NCI-H2081 (cell line): Measurements from ENCODE around the gene R3HDM2.
"Not testable (repeated sequence)": the region's sequence is repeated elsewhere in the genome, so short reads cannot be mapped to it uniquely, and the experiment has no call there.

ENCODE experiments used
- DNase-seq, 2 experiments: peaks; one replicate each; lab custom pipeline; 2025; lab: John Stamatoyannopoulos, UW

The R3HDM2 gene

DNA sequence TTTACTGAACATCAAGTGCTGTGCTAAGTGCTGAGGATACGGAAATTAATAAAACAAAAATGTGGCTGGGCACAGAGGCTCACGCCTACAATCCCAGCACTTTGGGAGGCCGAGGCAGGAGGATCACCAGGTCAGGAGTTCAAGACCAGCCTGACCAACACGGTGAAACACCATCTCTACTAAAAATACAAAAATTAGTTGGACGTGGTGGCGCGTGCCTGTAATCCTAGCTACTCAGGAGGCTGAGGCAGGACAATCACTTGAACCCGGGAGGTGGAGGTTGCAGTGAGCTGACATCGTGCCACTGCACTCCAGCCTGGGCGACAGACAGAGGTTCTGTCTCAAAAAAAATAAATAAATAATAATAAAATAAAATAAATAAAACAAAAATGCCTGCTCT, 3.9 kb downstream of the R3HDM2 start:
- not testable (repeated sequence) for DNase-seq

DNA sequence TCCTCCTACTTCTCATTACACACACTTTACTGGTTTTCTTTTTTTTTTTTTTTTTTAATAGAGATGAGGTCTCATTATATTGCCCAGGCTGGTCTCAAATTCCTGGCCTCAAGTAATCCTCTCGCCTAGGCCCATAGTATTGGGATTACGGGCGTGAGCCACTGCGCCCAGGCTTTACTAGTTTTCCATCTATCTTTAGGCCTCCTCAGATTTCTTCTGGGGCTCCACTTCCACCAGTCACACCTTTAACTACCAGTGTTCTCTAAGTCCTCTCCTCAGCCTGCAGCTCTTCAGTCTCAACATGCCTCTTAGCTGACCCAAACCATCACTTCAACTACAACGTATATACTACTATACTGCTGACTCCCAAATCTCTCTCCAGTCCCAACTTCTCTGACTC, 10.4 kb downstream of the R3HDM2 start:
- no peak for DNase-seq

DNA sequence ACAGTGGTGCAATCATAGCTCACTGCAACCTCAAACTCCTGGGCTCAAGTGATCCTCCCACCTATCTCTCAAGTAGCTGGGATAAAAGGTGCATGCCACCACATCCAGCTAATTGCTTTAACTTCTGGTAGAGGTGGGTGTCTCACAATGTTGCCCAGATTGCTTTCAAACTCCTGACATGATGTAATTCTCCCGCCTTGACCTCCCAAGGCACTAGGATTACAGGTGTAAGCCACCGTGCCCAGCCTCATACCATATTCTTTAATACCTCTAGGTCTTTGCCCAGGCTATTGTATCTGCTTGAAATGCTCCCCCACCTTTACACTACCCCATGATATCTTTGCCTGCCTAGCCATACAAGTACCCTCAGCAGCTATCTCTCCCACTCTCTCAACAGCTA, 11.3 kb downstream of the R3HDM2 start:
- no peak for DNase-seq

DNA sequence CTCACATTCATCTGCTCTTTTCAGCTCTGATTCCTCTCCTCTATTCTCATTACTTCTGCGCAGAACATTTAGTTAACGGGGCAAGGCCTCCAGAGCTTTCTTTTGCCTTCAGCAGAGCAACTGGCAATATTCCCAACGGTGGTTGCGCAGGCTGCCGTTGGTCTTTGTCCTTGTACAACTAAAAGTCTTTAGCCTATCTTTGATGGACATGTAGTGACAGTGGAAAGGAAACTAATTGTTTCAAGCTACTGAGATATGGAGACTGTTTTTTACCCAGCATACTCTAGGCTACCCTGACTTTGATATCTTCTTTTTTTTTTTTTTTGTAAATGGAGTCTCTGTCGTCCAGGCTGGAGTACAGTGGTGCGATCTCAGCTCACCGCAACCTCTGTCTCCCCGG, 12.6 kb downstream of the R3HDM2 start:
- no peak for DNase-seq

DNA sequence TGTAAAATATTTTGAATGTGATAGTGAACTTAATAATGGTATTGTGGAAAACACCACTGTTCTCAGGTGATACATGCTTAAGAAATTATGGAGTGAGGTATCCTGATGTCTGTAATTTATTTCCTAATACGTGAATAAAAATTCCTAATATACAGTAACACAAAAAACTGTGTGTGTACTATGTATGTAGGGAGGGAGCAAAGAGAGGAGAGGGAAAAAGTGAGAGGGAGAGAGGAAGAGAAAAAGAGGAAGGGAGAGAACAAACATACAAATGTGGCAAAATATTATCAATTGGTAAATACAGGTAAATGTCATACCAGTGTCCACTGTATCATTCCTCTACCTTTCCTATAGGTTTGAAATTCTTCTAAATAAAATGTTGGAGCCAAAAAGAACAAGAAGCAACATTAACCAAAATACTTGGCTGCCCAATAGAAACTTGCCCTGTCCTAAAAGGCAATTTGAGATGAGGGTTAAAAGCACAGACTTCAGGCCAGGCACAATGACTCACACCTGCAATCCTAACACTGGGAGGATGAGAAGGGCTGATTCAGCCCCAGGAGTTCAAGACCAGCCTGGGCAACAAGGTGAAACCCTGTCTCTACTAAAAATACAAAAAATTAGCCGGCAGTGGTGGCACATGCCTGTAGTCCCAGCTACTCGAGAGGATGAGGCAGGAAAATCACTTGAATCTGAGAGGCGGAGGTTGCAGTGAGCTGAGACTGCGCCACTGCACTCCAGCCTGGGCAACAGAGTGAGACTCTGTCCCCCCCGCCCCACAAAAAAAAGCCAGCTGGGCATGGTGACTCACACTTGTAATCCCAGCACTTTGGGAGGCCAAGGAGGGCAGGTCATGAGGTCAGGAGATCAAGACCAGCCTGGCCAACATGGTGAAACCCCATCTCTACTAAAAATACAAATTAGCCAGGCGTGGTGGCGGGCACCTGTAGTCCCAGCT, 14.5 kb downstream of the R3HDM2 start:
- no peak for DNase-seq

DNA sequence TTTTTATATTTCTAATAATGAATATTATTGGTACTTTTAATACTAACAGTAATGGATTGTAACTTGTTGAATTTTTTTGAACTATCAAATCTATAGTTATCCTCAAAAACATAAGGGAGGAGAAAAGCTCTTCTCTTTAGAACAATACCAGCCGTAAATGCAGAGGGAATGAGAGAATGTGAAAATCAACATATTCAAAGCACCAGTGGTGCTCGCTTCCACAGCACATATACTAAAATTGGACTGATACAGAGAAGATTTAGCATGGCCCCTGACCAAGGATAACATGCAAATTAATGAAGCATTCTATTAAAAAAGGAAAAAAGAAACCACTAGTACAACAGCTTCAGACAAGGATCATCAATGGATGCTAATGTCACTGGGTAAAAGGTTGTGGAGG, 15.8 kb downstream of the R3HDM2 start:
- no peak for DNase-seq

DNA sequence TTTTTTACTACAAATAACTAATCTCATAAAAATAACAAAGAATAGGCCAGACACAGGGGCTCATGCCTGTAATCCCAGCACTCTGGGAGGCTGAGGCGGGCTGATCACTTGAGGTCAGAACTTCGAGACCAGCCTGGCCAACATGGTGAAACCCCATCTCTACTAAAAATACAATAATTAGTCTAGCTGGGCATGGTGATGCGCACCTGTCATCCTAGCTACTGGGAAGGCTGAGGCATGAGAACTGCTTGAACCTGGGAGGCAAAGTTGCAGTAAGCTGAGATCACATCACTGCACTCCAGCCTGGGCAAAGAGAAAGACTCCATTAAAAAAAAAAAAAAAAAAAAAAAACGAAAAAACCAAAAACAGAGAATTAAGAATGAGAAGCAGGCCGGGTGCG, 16.7 kb downstream of the R3HDM2 start:
- DNase-seq: not testable (repeated sequence)

DNA sequence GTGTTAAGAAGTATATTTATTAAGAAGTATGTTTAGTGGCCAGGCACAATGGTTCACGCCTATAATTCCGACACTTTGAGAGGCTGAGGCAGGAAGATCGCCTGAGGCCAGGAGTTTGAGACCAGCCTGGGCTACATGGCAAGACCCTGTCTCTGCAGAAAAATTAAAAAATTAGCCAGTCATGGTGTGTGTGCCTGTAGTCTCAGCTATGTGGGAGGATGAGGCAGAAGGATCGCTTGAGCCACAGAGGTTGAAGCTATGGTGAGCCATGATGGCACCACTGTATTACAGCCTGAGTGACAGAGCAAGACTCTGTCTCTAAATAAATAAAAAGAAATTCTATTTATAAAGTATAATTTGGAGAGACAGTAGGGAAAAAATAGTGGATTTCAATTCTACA, 20.3 kb downstream of the R3HDM2 start:
- no peak for DNase-seq

DNA sequence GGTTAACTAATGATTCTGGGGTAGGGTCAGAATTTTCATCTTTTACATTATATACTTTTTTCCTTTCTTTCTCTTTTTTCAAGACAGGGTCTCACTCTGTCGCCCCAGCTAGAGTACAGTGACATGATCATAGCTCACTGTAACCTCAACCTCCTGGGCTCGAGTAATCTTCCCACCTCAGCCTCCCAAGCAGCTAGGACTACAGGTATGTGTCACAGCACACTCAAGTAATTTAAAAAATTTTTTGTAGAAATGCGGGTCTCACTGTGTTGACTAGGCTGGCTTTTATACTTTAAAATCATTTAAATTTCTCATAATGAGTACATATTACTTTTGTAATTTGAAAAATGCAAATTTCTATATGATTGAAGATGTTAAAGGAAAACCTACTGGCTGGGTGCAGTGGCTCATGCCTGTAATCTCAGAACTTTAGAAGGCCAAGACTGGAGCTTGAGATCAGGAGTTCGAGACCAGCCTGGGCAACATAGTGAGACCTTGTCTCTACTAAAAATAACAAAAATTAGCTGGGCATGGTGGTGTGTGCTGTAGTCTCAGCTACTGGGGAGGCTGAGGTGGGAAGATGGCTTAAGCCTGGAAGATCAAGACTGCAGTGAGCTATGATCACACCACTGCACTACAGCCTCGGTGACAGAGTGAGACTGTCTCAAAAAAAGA, 25.7 kb downstream of the R3HDM2 start:
- DNase-seq: no peak

DNA sequence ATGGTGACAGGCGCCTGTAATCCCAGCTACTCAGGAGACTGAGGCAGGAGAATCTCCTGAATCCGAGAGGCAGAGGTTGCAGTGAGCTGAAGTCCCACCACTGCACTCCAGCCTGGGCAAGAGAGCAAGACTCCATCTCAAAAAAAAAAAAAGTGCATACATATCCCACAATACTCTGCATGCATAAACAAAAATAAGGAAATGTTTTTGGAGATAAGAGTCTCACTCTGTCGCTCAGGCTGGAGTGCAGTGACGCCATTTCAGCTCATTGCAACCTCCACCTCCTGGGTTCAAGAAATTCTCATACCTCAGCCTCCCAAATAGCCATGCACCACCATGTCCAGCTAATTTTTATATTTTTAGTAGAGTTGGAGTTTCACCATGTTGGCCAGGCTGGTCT, 28.7 kb downstream of the R3HDM2 start:
- DNase-seq: not testable (repeated sequence)

DNA sequence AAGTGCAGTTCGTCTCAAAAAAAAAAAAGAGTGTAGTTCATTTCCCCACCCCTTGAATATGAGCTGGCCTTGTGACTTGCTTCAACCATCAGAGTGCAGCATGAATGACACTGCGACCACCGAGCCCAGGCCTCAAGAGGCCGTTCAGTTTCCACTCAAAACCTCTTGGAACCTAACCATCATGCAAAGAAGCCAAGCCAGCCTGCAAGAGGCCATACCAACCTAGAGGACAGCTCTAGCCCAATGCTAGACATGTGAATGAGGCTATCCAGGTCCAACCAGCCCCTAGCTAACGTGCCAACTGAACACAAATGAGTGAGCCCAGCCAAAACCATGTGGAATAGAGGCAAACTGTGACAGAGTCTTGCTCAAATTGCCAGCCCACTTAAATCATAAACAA, 29.7 kb downstream of the R3HDM2 start:
- DNase-seq: no peak

DNA sequence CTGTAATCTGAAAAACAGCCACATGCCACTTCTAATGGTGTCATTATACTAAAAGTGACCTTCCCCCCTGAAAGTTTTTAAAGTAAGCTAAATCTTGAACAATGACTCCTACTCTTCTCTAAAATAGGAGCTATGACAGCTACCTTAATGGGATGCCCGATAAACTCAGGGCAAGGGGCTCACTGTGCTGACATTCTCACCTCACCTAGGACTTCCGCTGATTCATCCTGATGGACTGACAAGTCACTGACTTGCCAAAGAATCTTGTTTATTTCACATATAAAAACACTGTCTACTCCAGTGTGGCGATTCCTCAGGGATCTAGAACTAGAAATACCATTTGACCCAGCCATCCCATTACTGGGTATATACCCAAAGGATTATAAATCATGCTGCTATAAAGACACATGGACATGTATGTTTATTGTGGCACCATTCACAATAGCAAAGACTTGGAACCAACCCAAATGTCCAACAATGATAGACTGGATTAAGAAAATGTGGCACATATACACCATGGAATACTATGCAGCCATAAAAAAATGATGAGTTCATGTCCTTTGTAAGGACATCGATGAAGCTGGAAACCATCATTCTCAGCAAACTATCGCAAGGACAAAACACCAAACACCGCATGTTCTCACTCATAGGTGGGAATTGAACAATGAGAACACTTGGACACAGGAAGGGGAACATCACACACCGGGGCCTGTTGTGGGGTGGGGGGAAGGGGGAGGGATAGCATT, 31.0 kb downstream of the R3HDM2 start:
- DNase-seq: not testable (repeated sequence)

DNA sequence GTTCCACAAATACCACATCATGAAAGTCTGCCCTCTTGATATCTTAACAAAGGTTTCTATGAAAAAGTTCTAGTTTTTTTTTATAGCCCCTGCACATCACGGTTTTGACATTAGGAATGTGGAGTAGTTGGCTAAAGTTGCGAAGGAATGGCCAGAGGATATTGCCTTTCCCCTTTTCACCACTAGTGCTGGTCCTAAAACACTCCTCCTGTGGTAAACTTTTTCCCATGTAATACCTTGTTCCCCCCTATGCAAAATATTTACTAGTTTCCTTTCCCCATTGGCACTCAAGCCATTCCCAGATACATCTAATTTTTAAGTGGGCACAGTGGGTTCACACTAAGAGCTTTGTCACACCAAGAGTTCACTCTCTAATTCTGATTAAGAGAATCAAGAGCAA, 33.4 kb downstream of the R3HDM2 start:
- no peak for DNase-seq

DNA sequence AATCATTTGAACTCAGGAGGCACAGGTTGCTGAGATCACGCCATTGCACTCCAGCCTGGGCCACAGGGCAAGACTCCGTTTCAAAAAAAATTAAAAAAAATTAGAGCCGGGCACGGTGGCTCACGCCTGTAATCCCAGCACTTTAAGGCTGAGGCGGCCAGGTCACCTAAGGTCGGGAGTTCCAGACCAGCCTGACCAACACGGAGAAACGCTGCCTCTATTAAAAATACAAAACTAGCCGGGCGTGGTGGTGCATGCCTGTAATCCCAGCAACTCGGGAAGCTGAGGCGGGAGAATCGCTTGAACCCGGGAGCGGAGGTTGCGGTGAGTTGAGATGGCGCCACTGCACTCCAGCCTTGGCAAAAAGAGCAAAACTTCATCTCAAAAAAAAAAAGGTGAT, 35.7 kb downstream of the R3HDM2 start:
- no peak for DNase-seq

DNA sequence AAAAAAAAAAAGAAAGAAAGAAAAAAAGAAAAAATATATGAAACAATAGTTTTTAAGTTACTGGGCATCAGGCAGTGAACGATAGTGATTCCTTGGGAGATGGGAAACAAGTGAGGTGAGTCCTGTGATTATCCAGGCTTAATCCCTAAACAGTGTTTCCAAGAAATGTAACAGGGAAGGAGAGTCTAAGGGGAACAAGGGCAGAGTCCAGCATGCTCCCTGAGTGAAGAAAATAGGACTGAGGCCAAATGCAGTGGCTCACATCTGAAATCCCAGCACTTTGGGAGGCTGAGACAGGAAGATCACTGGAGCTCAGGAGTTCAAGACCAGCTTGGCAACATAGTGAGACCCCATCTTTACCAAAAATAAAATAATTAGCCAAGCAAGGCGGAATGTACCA, 40.7 kb downstream of the R3HDM2 start:
- no peak for DNase-seq

DNA sequence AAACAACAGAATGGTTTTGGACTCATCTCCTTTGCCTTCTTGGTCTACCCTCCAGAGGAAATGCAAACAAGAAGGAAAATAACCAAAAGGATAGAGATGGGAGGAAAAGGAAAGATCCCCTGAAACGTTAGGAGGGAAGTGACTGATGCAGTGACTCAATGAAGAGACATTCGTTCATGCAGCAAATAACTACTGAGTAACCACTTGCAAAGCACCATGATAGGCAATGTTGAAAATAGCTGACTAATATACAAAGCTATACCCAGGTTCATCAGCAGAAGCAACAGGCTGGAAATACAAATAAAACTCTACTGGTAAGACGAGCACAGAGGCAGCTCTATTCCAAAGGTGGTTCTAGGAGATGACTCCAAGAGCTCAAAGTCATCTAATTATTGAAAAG, 41.8 kb downstream of the R3HDM2 start:
- no peak for DNase-seq

DNA sequence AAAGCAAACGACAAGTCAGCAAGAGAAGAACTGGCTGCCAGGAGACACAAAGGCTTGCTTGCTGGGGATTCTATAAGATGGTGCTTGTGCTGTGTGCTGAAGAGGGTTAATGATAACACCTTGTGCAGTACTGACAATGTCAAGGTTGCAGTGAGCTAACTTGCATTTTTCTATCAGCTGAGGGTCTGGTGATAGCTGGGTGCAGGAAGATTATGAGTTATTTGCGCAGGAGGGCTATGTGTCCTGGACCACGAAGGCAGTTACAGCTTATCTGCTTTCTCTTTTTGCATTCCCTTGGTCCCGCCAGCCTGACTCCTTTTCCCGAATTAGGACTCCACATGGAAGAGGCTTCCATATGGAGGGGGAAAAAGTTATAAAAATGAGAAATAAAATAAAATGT, 42.4 kb downstream of the R3HDM2 start:
- no peak for DNase-seq

DNA sequence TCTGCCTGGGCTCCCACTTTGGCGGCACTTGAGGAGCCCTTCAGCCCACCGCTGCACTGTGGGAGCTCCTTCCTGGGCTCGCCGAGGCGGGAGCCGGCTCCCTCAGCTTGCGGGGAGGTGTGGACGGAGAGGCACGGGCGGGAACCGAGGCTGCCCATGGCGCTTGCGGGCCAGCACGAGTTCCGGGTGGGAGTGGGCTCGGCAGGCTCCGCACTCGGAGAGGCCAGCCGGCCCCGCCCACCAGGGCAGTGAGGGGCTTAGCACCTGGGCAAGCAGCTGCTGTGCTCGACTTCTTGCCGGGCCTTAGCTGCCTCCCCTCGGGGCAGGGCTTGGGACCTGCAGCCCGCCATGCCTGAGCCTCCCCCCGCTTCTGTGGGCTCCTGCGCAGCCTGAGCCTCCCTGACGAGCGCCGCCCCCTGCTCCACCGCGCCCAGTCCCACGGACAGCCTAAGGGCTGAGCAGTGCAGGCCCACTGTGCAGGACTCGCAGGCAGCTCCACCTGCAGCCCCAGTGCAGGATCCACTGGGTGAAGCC, 44.6 kb downstream of the R3HDM2 start:
- no peak for DNase-seq

DNA sequence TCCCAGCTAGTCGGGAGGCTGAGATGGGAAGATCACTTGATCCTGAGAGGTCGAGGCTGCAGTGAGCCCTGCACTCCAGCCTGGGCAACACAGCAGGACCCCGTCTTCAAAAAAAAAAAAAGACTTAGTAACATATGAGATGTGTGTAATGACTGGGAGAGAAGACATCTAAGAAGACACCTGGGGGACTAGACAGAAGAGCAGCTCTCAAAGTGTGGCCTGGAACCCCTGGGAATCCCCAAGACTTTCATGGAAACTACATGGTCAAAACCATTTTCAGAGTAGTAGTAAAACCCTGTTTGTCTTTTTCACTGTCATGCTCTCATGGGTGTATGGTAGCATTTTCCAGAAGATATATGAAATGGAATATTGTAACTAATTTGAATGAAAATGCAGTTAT, 45.3 kb downstream of the R3HDM2 start:
- no peak for DNase-seq

DNA sequence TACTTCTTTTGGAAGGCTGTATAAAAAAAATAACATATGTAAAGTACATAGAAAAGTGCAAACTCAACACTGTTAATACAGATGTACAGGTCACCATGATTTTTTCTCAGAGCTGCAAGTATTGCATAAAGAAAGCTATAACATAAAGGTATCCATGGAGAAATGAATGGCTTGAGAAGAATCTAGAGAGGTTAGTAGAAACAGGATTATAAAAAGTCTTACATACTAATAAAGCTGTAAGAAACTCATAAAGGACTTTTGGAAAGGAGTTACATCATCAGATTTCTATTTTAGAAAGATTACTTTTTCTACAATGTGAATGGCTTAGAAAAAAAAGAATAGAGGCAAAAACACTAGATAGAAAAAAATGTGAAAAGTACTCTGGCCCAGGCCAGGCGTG, 46.4 kb downstream of the R3HDM2 start:
- DNase-seq: no peak

DNA sequence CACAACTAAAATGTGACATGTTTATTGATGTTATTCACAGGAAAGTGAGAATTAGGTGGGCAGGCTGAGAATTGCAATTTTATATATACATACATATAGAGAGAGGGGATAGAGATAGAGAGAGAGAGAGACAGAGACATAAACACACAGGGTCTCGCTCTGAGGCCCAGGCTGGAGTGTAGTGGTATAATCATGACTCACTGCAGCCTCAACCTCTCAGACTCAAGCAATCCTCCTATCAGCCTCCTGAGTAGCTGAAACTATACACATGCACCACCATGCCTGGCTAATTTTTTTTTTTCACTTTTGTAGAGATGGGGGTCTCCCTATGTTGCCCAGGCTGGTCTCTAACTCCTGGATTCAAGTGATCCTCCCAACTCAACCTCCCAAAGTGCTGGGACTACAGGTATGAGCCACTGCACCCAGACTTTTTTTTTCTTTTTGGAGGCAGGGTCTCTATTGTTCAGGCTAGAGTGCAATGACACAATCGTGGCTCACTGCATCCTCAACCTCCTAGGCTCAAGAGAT, 49.1 kb downstream of the R3HDM2 start:
- no peak for DNase-seq

DNA sequence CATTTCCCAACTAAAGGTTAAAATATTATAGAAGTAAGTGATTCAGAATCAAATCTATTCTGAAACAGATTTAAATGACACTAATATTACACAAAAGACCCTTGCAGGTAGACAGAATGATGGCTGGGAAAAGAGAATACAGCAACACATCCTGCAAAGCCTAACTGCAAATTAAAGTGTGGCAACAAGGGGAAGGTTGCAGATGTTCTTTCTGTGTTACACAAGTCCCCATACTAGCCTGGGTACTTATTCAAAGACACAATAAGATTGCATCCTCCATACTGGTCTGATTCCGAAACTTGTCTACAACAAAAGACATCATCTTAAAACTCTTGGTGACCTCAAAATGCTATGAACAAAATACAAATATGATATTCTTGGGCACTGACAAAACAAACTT, 50.5 kb downstream of the R3HDM2 start:
- DNase-seq: no peak
